ENCODE data around the gene STIP1.

STIP1 gene

DNA sequence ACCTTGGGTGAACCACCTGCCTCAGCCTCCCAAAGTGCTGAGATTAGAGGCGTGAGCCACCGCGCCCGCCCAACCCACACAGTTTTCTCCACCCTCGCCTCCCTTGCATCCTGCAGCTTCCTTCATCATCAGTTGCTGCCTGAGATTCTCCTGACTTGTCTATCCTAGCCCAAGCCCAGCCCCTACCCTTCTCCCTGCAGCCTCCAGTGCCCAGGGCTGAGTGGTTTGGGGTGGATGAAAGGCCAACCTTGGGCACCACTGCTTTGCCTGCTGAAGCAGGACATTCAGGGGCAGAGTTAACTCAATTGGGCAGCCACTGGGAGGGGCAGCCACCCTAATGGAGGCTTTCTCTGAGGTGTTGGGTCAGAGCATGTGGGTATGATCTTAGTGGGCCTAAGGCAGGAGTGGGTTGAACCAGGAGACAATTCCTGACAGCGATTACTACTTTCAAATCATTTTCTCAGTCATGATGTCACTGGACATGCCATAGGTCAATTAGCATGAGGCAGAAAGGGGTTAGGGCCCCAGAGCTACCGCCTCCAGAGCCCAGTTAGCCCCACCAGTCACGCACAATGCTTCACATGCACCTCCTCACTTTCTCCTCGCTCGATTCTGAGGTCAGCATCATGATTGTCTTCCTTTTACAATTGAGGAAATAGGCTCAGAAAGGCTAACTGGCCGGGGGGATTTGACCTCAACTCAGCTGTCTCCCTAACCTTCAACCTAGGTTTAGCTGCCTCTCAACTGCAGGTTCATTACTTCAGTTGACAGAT is 53.9 kb downstream of the STIP1 start:
- TF ChIP-seq, protein P1, sequence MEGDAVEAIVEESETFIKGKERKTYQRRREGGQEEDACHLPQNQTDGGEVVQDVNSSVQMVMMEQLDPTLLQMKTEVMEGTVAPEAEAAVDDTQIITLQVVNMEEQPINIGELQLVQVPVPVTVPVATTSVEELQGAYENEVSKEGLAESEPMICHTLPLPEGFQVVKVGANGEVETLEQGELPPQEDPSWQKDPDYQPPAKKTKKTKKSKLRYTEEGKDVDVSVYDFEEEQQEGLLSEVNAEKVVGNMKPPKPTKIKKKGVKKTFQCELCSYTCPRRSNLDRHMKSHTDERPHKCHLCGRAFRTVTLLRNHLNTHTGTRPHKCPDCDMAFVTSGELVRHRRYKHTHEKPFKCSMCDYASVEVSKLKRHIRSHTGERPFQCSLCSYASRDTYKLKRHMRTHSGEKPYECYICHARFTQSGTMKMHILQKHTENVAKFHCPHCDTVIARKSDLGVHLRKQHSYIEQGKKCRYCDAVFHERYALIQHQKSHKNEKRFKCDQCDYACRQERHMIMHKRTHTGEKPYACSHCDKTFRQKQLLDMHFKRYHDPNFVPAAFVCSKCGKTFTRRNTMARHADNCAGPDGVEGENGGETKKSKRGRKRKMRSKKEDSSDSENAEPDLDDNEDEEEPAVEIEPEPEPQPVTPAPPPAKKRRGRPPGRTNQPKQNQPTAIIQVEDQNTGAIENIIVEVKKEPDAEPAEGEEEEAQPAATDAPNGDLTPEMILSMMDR (IDR thresholded peaks at IDR 0.05): no peak
- peaks cover 10% of the 10 kb centered on the region for H3K27me3 ChIP-seq
- peak overlapping the region; percentile 89 to 95 for H3K4me3 ChIP-seq (ENCODE audit: low read depth in 1 of 2, low read length in 1 of 2)
- H3K36me3 ChIP-seq: no peaks in the 10 kb centered on the region
- H3K27ac ChIP-seq: peak overlapping the region; percentile 96
- H3K4me1 ChIP-seq (ENCODE audit: control insufficient read depth in 1 of 2, insufficient read depth in 1 of 2, low read depth in 1 of 2, low read length in 1 of 2): peaks cover 62 to 67% of the 10 kb centered on the region in 2 experiments
- H3K9me3 ChIP-seq: no peaks in the 10 kb centered on the region

DNA sequence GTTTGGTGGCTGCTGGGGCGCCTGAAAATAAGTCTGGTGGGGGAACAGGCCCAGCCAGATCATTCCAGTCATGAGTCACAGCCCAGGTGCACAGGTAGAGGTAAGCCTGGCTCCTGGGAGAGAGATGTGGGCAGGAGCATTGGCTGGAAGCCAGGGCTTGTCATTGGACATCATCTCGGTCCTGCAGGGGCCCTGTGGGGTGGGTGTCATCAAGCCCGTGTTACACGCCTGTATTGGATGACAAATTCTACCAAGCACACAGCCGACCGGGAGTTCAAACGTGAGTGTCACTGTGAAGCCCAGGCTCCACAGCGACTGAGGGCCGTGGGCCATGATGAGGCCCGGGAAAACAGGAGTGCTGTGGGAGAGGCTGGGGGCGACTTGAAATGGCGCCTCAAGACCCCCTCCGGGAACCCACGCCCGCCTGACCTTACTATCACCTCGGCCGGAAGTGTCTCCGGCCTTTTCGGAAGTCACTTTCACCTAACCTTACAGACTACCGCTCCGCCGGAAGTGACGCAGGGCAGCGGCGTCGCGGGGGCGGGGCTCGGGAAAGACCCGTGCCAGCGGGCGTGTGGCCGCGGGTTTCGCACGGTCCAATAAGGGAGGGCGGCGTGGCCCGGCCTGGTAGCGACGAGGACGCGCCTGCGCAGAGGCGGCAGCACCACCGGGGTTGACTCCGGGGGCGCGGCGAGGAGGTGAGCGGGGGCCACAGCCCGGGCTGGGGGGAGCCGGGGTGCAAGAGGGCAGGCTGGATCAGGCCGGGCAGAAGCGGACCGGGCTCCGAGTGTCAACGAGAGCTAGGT is 54.7 kb downstream of the STIP1 start, which contains the start of gene FKBP2:
TSS of gene FKBP2 (plus strand) at position 661 of the 806 bp plus-strand sequence. CDS start 1,293 bp downstream, outside the sequence.
- TF ChIP-seq, protein P1 (IDR thresholded peaks at IDR 0.05): peak; percentile 41
- H3K27ac ChIP-seq: peak within 1 kb of the TSS; percentile 96
- no peaks in the 10 kb centered on the region for H3K9me3 ChIP-seq
- H3K4me3 ChIP-seq (ENCODE audit: low read depth in 1 of 2, low read length in 1 of 2): peak within 1 kb of the TSS; percentile 89 to 95
- H3K27me3 ChIP-seq: peaks cover 3% of the 10 kb centered on the region
- H3K36me3 ChIP-seq: no peaks in the 10 kb centered on the region
- peaks cover 61 to 68% of the 10 kb centered on the region in 2 experiments for H3K4me1 ChIP-seq (ENCODE audit: control insufficient read depth in 1 of 2, insufficient read depth in 1 of 2, low read depth in 1 of 2, low read length in 1 of 2)

DNA sequence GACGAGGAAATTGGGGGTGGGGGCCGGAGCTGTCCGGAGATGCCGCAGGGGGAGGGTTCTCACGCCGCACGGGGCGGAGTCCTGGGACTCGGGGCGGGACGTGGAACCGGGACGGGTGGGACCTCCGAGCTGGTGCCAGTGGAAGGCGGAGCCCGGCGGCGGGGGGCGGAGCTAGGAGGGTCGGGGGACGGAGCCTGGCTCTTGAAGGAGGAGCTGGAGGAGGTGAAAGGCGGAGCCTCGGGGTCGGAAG is 55.2 kb downstream of the STIP1 start:
- Histone ChIP-seq H3K27me3 (peaks cover 6% of the 10 kb centered on the region), H3K27ac (peak overlapping the region; percentile 96), H3K4me3 (ENCODE audit: low read depth in 1 of 2, low read length in 1 of 2) (peak overlapping the region; percentile 89 to 95), H3K9me3 (no peaks in the 10 kb centered on the region), H3K36me3 (no peaks in the 10 kb centered on the region), H3K4me1 (ENCODE audit: control insufficient read depth in 1 of 2, insufficient read depth in 1 of 2, low read depth in 1 of 2, low read length in 1 of 2) (peaks cover 65 to 73% of the 10 kb centered on the region in 2 experiments)
- TF ChIP-seq, protein P1 (IDR thresholded peaks at IDR 0.05): no peak

DNA sequence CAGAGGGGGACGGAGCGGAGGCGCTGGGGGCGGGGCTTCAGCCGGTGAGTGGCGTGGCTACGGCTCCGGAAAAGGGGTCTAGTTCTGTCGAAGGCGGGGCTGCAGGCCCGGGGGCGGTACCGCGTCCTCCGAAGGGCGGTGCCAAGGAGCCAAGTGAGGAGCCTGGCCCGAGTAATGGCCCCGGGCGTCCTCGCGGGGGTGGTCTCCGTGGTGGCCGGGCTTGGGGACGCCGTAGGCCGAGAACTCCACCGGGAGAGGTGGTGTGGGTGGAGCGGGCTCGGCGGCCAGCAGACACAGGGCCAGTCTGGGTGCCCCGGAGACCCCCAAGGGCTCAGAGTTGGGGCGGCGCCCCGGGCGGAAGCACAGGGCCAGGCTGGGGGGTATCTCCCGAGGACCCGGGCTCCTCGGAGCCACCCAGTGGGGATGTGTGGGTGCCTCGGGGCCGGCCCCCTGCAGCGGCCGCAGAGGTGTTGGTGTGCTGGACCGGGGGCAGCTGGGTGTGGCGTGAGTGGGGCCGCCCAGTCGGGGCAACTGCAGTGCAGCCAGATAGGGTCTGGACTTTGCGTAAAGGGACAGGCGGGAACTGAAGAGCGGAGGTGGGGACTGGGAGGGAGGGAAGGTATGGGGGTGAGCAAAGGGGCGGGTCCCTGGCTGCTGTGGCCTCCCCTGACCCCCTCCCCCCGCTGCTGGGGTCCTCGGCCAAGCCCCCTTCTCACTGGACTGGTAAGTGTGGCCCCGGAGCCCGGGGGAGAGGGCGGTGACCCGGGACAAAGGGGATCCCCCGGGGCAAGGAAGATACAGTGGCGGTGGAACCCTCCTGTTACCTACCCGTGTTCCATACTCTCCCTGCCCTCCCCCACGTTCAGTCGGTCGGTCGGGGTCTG is 55.8 kb downstream of the STIP1 start:
- Histone ChIP-seq H3K27me3 (peaks cover 7% of the 10 kb centered on the region), H3K4me3 (ENCODE audit: low read depth in 1 of 2, low read length in 1 of 2) (peak overlapping the region; percentile 89 to 95), H3K36me3 (no peaks in the 10 kb centered on the region), H3K4me1 (ENCODE audit: control insufficient read depth in 1 of 2, insufficient read depth in 1 of 2, low read depth in 1 of 2, low read length in 1 of 2) (peaks cover 67 to 76% of the 10 kb centered on the region in 2 experiments), H3K27ac (peak overlapping the region; percentile 96), H3K9me3 (no peaks in the 10 kb centered on the region)
- TF ChIP-seq, protein P1 (IDR thresholded peaks at IDR 0.05): no peak

DNA sequence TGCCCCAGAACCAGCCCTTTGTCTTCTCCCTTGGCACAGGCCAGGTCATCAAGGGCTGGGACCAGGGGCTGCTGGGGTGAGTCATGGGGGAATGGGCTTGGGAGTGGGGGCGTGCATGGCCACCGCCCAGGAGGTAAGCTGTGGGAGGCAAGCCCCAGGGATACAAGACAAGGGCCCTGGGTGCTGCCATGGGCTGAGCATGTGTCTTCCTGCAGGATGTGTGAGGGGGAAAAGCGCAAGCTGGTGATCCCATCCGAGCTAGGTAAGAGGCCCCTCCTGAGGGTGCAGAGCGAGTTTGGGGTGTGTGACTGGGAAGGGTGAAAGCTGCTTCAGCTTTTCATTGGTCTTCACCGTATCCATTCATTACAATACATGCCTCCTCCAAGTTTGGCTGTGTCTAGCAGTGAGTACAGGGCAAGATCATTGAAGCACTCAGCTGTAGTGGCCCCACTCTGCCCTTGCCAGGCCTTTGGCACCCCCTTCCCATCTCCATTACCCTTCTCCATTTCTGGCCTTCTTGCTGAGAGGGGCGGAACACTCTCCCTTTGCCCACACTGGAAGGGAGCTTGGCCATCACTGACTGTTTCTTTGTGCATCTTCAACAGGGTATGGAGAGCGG is 57.4 kb downstream of the STIP1 start:
- Histone ChIP-seq H3K27ac (peak overlapping the region; percentile 10), H3K27me3 (peaks cover 10% of the 10 kb centered on the region), H3K9me3 (no peaks in the 10 kb centered on the region), H3K36me3 (no peaks in the 10 kb centered on the region), H3K4me3 (ENCODE audit: low read depth in 1 of 2, low read length in 1 of 2) (no peak overlapping the region), H3K4me1 (ENCODE audit: control insufficient read depth in 1 of 2, insufficient read depth in 1 of 2, low read depth in 1 of 2, low read length in 1 of 2) (peaks cover 64 to 76% of the 10 kb centered on the region in 2 experiments)
- TF ChIP-seq, protein P1 (IDR thresholded peaks at IDR 0.05): no peak
